Epithelial cell of proximal tubule (primary cell): Measurements from ENCODE around the gene DGKI. TPM values are rescaled to one million over a fixed set of nuclear protein-coding genes. Genes with fewer than 3 reads are reported as not detected.

ENCODE experiments used
- DNase-seq: peaks from one replicate; pipeline ENCODE4 v3.0.0-alpha.2; 2011; ENCODE audit warnings: low read depth
- H3K4me3 ChIP-seq: 2 replicates; pipeline ENCODE4 v1.5.1; 2011; ENCODE audit warnings: low read depth, mild to moderate bottlenecking, low read length
- CTCF ChIP-seq: conservative IDR thresholded peaks from 2 replicates; pipeline ENCODE4 v1.5.1; 2012; ENCODE audit warnings: low read depth, mild to moderate bottlenecking, low read length
- total RNA-seq: library from RNA; depleted of rRNA; stranded (reverse); fragments of >200 nt; gene quantifications from 2 replicates; pipeline ENCODE4 v1.2.3, GENCODE V29; 2015

Gene DGKI
- total RNA-seq, 1 donor from 2014 or later, result 0.69 TPM

GRCh38 chr7:137658190-137658900 lies 188.4 kb downstream of the DGKI start:
- no peak for TF ChIP-seq CTCF
- DNase-seq, result no peak
- H3K4me3 ChIP-seq, result no peak overlapping the region

- no peak overlapping the region for H3K4me3 ChIP-seq
- no peak for TF ChIP-seq CTCF
- DNase-seq, result no peak
These were observed 189.1 kb downstream of the DGKI start for GRCh38 chr7:137657476-137658189.

- TF ChIP-seq CTCF, result no peak
- no peak overlapping the region for H3K4me3 ChIP-seq
- DNase-seq, result no peak
These were observed 189.9 kb downstream of the DGKI start for GRCh38 chr7:137656850-137657232.

GRCh38 chr7:137656227-137656849 lies 190.4 kb downstream of the DGKI start:
- peak; percentile 96 for TF ChIP-seq CTCF
- H3K4me3 ChIP-seq, result no peak overlapping the region
- DNase-seq, result no peak

- no peak overlapping the region for H3K4me3 ChIP-seq
- TF ChIP-seq CTCF, result no peak
- DNase-seq, result no peak
These were observed 191.0 kb downstream of the DGKI start for GRCh38 chr7:137655804-137656203.

GRCh38 chr7:137652721-137653120 lies 194.1 kb downstream of the DGKI start:
- TF ChIP-seq CTCF, result no peak
- no peak overlapping the region for H3K4me3 ChIP-seq
- no peak for DNase-seq
